ENCODE data around the gene EMP1. TPM values are rescaled to one million over a fixed set of nuclear protein-coding genes. Genes with fewer than 3 reads are reported as not detected.

Gene EMP1
- total RNA-seq, 1 experiment from 2014 or later = 0.63 TPM

GRCh38 chr12:13220838-13221237, 24.3 kb downstream of the EMP1 start:
- DNase-seq = no peak
- Histone ChIP-seq H2BK12ac (ENCODE audit: insufficient read length, low read depth, low read length) (no peak overlapping the region), H2BK120ac (ENCODE audit: low read depth, low read length, poor library complexity, severe bottlenecking) (no peak overlapping the region), H2AK5ac (ENCODE audit: insufficient read length, low read length) (no peak overlapping the region), H3K79me1 (ENCODE audit: insufficient read depth, low read depth, low read length, poor library complexity, severe bottlenecking) (no peaks in the 10 kb centered on the region), H3K27ac (ENCODE audit: insufficient read length, low read depth, low read length) (no peak overlapping the region), H3K9ac (ENCODE audit: extremely low read depth, insufficient read length, low read length) (no peak overlapping the region), H4K20me1 (ENCODE audit: control insufficient read depth, insufficient read depth, insufficient read length) (no peaks in the 10 kb centered on the region), H4K5ac (ENCODE audit: insufficient read length, low read depth, low read length) (no peak overlapping the region), H4K8ac (replicated peaks; ENCODE audit: insufficient read length, low read depth, low read length) (no peak overlapping the region), H3K4me2 (ENCODE audit: insufficient read depth, insufficient read length, low read length) (no peak overlapping the region), H3K4ac (ENCODE audit: low read depth, low read length) (no peak overlapping the region), H2BK15ac (ENCODE audit: low read depth, low read length) (no peak overlapping the region), H3K9me3 (ENCODE audit: control insufficient read depth, low read depth, low read length) (peaks cover 8% of the 10 kb centered on the region), H3T11ph (ENCODE audit: low read length) (no peak overlapping the region), H3K56ac (ENCODE audit: insufficient read length, low read depth, low read length) (no peak overlapping the region), H3K14ac (ENCODE audit: insufficient read depth, low read length) (no peak overlapping the region), H3K4me1 (ENCODE audit: insufficient read depth, low read length) (no peaks in the 10 kb centered on the region), H3K18ac (ENCODE audit: insufficient read length, low read depth, low read length) (no peak overlapping the region), H4K91ac (ENCODE audit: insufficient read length, low read depth, low read length) (no peak overlapping the region), H2AFZ (ENCODE audit: low read length) (no peak overlapping the region), H2BK20ac (ENCODE audit: low read depth, low read length, poor library complexity, severe bottlenecking) (no peak overlapping the region), H3K79me2 (ENCODE audit: insufficient read depth, low read length) (no peaks in the 10 kb centered on the region), H2BK5ac (ENCODE audit: insufficient read length, low read length) (no peak overlapping the region), H3K23me2 (ENCODE audit: insufficient read length, low read depth, low read length, poor library complexity, severe bottlenecking) (no peaks in the 10 kb centered on the region), H3K27me3 (ENCODE audit: insufficient read depth, low read length) (no peaks in the 10 kb centered on the region), H3K23ac (ENCODE audit: insufficient read length, low read depth, low read length) (no peak overlapping the region)
- Mint-ChIP-seq H3K36me3 (ENCODE audit: insufficient read depth in 1 of 3, low read depth in 3 of 3) (peaks cover 1 to 14% (median 5%) of the 10 kb centered on the region in 3 experiments; a peak in 5 of 7 replicates), H3K9me3 (peaks cover 7 to 12% of the 10 kb centered on the region in 2 experiments; a peak in 4 of 5 replicates), H3K27ac (no peak overlapping the region), H3K4me1 (no peaks in the 10 kb centered on the region), H3K4me3 (no peak overlapping the region), H3K27me3 (ENCODE audit: low read depth) (no peaks in the 10 kb centered on the region; the same call in none of the 2 replicates)
- no CpG with 5 or more reads among the region's 3 CpGs for WGBS (ENCODE audit: extremely low coverage, insufficient read length, low lambda C conversion rate)
- TF ChIP-seq, protein P1, sequence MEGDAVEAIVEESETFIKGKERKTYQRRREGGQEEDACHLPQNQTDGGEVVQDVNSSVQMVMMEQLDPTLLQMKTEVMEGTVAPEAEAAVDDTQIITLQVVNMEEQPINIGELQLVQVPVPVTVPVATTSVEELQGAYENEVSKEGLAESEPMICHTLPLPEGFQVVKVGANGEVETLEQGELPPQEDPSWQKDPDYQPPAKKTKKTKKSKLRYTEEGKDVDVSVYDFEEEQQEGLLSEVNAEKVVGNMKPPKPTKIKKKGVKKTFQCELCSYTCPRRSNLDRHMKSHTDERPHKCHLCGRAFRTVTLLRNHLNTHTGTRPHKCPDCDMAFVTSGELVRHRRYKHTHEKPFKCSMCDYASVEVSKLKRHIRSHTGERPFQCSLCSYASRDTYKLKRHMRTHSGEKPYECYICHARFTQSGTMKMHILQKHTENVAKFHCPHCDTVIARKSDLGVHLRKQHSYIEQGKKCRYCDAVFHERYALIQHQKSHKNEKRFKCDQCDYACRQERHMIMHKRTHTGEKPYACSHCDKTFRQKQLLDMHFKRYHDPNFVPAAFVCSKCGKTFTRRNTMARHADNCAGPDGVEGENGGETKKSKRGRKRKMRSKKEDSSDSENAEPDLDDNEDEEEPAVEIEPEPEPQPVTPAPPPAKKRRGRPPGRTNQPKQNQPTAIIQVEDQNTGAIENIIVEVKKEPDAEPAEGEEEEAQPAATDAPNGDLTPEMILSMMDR (conservative IDR thresholded peaks at IDR 0.05) = no peak

Data from H9 (cell line).